ENCODE measurements around the gene TMEFF2. TPM values are rescaled to one million over a fixed set of nuclear protein-coding genes. Genes with fewer than 3 reads are reported as not detected.

TMEFF2 gene
- total and polyA plus RNA-seq, 10 of the 15 experiments (the other 5 are each of a cell fraction or from before 2014, with no cell fraction given): not detected

GRCh38 chr2:192126912-192127311 lies 67.8 kb downstream of the TMEFF2 start:
- RAD21 ChIA-PET (ENCODE audit: unreplicated experiment): interaction anchor here (1.2 kb wide), 1 partner anchor 35 kb away, joined by 7 read pairs; no protein-coding TSS in a partner anchor
- H3K4me3 ChIP-seq: no peak overlapping the region
- intact Hi-C loops (cut with micrococcal nuclease; ENCODE audit: unreplicated experiment) (no loop called here), in situ Hi-C loops (cut with MboI) (no loop called here)
- H3K4me2 ChIP-seq (ENCODE audit: control insufficient read depth, insufficient read depth): no peak overlapping the region
- H3K9me3 ChIP-seq (replicated peaks; ENCODE audit: control insufficient read depth, insufficient read depth, low read length): no peaks in the 10 kb centered on the region
- H2AFZ ChIP-seq (ENCODE audit: control insufficient read depth, low read depth, low read length): no peak overlapping the region
- H4K20me1 ChIP-seq (ENCODE audit: control insufficient read depth, insufficient read depth): no peaks in the 10 kb centered on the region
- H3K4me1 ChIP-seq (ENCODE audit: control insufficient read depth, insufficient read depth, low read length): no peaks in the 10 kb centered on the region
- H3K9ac ChIP-seq (ENCODE audit: control insufficient read depth, insufficient read depth, low read length): no peak overlapping the region
- CTCF ChIA-PET: interaction anchor here (1.2 kb wide), 2 partner anchors 132 to 256 kb away, joined by 3 read pairs; no protein-coding TSS in a partner anchor
- no peak for ATAC-seq
- FAIRE-seq: no peak
- no peaks in the 10 kb centered on the region for H3K27me3 ChIP-seq (replicated peaks in 1 of 2; ENCODE audit: control insufficient read depth in 2 of 2, insufficient read depth in 2 of 2, low read length in 1 of 2)
- POLR2A ChIA-PET: no interaction called here
- no TSS peak for BruUV-seq (replicated peaks)
- no peak for DNase-seq (ENCODE audit: low read depth, low spot score)
- H3K79me2 ChIP-seq (ENCODE audit: control insufficient read depth, insufficient read depth, low read length): no peaks in the 10 kb centered on the region
- no peak overlapping the region for H3K27ac ChIP-seq (ENCODE audit: control insufficient read depth, insufficient read depth)
- SMC1A ChIA-PET (ENCODE audit: uncharacterized antibody, unreplicated experiment): interaction anchor here (1.0 to 1.2 kb wide), 2 partner anchors 29 to 35 kb away, joined by 3 to 4 read pairs; no protein-coding TSS in a partner anchor
- H3K36me3 ChIP-seq (ENCODE audit: control insufficient read depth in 2 of 2, insufficient read depth in 2 of 2, low read length in 1 of 2): no peaks in the 10 kb centered on the region
- no peak for TF ChIP-seq BHLHE40 (IDR thresholded peaks at IDR 0.05; ENCODE audit: borderline replicate concordance in 1 of 2, low read depth in 2 of 2, low read length in 1 of 2)
- no peak for TF ChIP-seq ZNF687 (IDR thresholded peaks at IDR 0.05)
- no peak for TF ChIP-seq SMAD5 (IDR thresholded peaks at IDR 0.05; ENCODE audit: low read depth)
- TF ChIP-seq ZNF217 (IDR thresholded peaks at IDR 0.05): no peak
- TF ChIP-seq TARDBP (IDR thresholded peaks at IDR 0.05; ENCODE audit: borderline replicate concordance): no peak
- TF ChIP-seq EZH2 (IDR thresholded peaks at IDR 0.05; ENCODE audit: borderline replicate concordance, control insufficient read depth, low read depth, low read length): no peak
- no peak for TF ChIP-seq POU2F2 (IDR thresholded peaks at IDR 0.05; ENCODE audit: borderline replicate concordance, low read depth, low read length)
- TF ChIP-seq ATF3 (IDR thresholded peaks at IDR 0.05; ENCODE audit: borderline replicate concordance, extremely low read depth, low read depth, low read length): no peak
- no peak for TF ChIP-seq NKRF (conservative IDR thresholded peaks at IDR 0.05)
- no peak for TF ChIP-seq ESRRA (IDR thresholded peaks at IDR 0.05; ENCODE audit: low read length)
- no peak for TF ChIP-seq CBX3 (IDR thresholded peaks at IDR 0.05; ENCODE audit: borderline replicate concordance, low read depth)
- TF ChIP-seq RUNX3 (IDR thresholded peaks at IDR 0.05; ENCODE audit: low read length): no peak
- no peak for TF ChIP-seq MXI1 (IDR thresholded peaks at IDR 0.05; ENCODE audit: low read depth, low read length)
- TF ChIP-seq ZNF592 (IDR thresholded peaks at IDR 0.05): no peak
- TF ChIP-seq SREBF1 (IDR thresholded peaks at IDR 0.05; ENCODE audit: low read length): no peak
